Mesothelial cell of epicardium (in vitro differentiated cells): ENCODE measurements around the gene ABCA4. TPM values are rescaled to one million over a fixed set of nuclear protein-coding genes. Genes with fewer than 3 reads are reported as not detected.
"Not testable (repeated sequence)": the region's sequence is repeated elsewhere in the genome, so short reads cannot be mapped to it uniquely, and the experiment has no call there.

ENCODE experiments used
- DNase-seq, 2 experiments: peaks; one replicate each; pipeline ENCODE4 v3.0.0; 2021; ENCODE audit warnings: low spot score in 2 of 2; ENCODE audit not compliant: unreplicated experiment in 2 of 2
- H3K27ac Mint-ChIP-seq: 2 replicates; pipeline ENCODE4 v1.8.0; 2021; ENCODE audit warnings: mixed read lengths
- H3K27me3 Mint-ChIP-seq: 2 replicates; pipeline ENCODE4 v1.8.0; 2021; ENCODE audit warnings: low read depth, mixed read lengths
- H3K36me3 Mint-ChIP-seq: 2 replicates; pipeline ENCODE4 v1.8.0; 2021; ENCODE audit warnings: mixed read lengths
- H3K4me1 Mint-ChIP-seq: 2 replicates; pipeline ENCODE4 v1.8.0; 2021; ENCODE audit warnings: mixed read lengths
- H3K4me3 Mint-ChIP-seq: 2 replicates; pipeline ENCODE4 v1.8.0; 2021; ENCODE audit warnings: mild to moderate bottlenecking, moderate library complexity, mixed read lengths
- H3K9me3 Mint-ChIP-seq: 2 replicates; pipeline ENCODE4 v1.8.0; 2021; ENCODE audit warnings: mixed read lengths
- CTCF ChIP-seq: fragments of 200-600 bp; sonication (generic); IDR thresholded peaks from one replicate; pipeline ENCODE4 v1.5.0; 2021; ENCODE audit warnings: antibody characterized with exemption; ENCODE audit not compliant: unreplicated experiment
- total RNA-seq: library from RNA; stranded (reverse); gene quantifications from 3 replicates; pipeline ENCODE4 v1.2.1, GENCODE V29; 2021

ABCA4 gene
- total RNA-seq, 1 donor from 2014 or later: 14.5 TPM

DNA sequence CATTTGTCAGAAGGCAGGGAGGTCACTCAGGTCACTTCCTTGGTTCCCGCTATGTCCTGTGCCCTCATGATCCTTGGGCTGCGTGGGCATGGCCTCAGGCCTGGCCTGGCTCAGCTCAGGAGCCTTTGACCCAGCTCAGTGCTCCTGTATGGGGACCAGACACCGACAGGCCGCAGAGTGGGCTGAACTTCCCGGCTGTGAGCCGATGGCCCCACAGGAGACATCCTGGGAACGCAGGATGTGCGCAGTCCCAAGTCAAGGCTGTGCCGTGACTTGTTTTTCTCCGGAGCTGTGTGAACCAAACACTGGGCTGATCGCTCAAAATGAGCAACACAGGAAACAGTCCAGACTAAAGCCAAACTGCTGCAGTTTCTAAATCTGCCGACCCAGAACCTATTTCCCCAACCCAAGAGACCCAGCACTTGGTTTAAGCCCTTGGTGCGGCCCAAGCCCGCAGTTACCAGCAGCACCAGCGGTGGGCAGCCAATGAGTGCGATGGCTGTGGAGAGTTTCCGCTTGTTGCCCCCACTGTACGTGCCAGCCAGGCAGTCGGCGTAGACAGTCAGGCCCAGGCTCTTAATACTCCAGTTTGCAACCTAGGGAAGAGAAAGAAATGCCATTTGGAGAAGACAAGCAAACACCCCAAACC lies 119.4 kb downstream of the ABCA4 start:
- no peaks in the 10 kb centered on the region for H3K27me3 Mint-ChIP-seq

DNA sequence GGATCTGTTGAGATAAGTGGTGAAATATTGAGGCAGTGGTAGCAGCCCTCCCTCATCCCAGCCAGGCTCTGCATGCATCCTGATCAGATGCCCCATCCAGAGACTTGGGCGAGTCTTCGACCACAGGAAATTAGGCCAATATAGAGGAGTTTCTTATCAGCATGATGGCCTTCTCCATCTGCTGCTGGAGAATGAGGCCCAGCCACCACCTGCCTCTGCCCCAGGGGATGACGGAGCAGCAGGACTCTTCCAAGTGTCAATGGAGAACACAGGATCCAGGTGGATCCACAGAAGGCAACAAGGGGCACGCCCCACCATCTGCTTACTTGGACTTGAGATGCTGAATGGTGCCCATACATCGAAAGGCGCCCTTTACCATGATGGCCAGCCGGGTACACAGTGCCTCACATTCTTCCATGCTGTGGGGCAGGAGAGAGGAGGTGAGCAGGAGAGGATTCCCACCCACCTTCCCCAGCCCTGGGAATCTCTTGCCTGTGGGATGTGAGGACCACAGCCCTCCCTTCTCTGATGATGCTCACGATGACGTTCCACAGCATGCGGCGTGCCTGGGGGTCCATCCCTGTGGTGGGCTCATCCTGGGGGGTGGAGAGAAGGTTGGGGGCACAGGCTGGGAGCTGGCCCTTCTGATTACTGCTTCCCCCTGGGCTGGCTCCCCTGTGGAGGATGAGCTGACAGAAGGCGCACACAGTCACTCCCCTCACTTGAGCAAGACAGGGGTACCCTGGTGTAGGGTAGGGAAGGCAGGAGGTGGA lies 120.3 kb downstream of the ABCA4 start:
- Mint-ChIP-seq H3K27ac (no peak overlapping the region), H3K9me3 (no peaks in the 10 kb centered on the region), H3K4me1 (peaks cover 3% of the 10 kb centered on the region), H3K27me3 (no peaks in the 10 kb centered on the region), H3K36me3 (no peaks in the 10 kb centered on the region), H3K4me3 (no peak overlapping the region)
- no peak for TF ChIP-seq CTCF
- DNase-seq: peak in 1 of 2 experiments; percentile 17

More for the DNA sequence above, 119.4 kb downstream of the ABCA4 start:
- DNase-seq: no peak
- Mint-ChIP-seq H3K4me3 (no peak overlapping the region), H3K4me1 (no peaks in the 10 kb centered on the region), H3K36me3 (no peaks in the 10 kb centered on the region), H3K27ac (no peak overlapping the region), H3K9me3 (no peaks in the 10 kb centered on the region)
- no peak for TF ChIP-seq CTCF

- H3K4me3 Mint-ChIP-seq: no peak overlapping the region
- no peak for TF ChIP-seq CTCF
Observed at GRCh38 chr1:93999840-94000415, 121.0 kb downstream of the ABCA4 start.

GRCh38 chr1:93998532-93998931 lies 122.4 kb downstream of the ABCA4 start:
- DNase-seq, H3K27ac Mint-ChIP-seq, H3K9me3 Mint-ChIP-seq, H3K4me3 Mint-ChIP-seq, H3K27me3 Mint-ChIP-seq, H3K36me3 Mint-ChIP-seq, H3K4me1 Mint-ChIP-seq: not testable (repeated sequence)

More at GRCh38 chr1:93999840-94000415, 121.0 kb downstream of the ABCA4 start:
- Mint-ChIP-seq H3K27ac (no peak overlapping the region), H3K36me3 (no peaks in the 10 kb centered on the region), H3K4me1 (peaks cover 3% of the 10 kb centered on the region), H3K9me3 (no peaks in the 10 kb centered on the region), H3K27me3 (no peaks in the 10 kb centered on the region)
- no peak for DNase-seq

DNA sequence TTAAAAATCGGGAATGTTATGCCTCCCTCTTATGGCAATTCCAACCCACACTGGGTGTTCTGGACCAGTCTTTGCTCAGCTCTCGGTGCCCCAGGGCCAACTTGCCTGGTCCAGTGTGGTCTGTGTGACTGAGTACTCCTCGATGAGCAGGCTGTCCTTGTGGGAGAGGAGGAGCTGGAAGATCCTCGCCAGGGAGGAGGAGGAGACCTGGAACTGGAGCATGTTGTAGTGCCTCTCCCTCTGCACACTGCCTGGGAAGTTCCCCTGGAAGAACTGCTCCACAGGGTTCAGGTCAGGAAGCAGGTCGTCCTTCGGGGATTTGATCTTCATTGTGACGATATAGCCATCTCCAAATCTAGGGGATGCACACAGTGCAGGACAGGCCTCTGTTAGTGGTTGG lies 123.2 kb downstream of the ABCA4 start:
- H3K36me3 Mint-ChIP-seq: peaks cover 5% of the 10 kb centered on the region
- H3K27me3 Mint-ChIP-seq: no peaks in the 10 kb centered on the region
- no peak overlapping the region for H3K27ac Mint-ChIP-seq
- peaks cover 3% of the 10 kb centered on the region for H3K4me1 Mint-ChIP-seq
- no peaks in the 10 kb centered on the region for H3K9me3 Mint-ChIP-seq
- no peak overlapping the region for H3K4me3 Mint-ChIP-seq
- no peak for DNase-seq
- TF ChIP-seq CTCF: no peak
